GM18502 (cell line): ENCODE measurements around the gene SAMD4B.
A peak's percentile ranks its signal among the peaks of the same experiment; 100 is the strongest.

Experiments used
- ATAC-seq: cut with Tn5 transposase; IDR thresholded peaks from one replicate; pipeline ENCODE4 v1.9.1; 2021; ENCODE audit warnings: mild to moderate bottlenecking; ENCODE audit not compliant: unreplicated experiment, poor library complexity

Gene SAMD4B

GRCh38 chr19:39406656-39407409 lies 64.6 kb downstream of the SAMD4B start, which contains the start of gene ZFP36:
TSS of gene ZFP36 (plus strand) at chr19:39406847. CDS start at chr19:39406905, 58 bp downstream.
- ATAC-seq = no peak

GRCh38 chr19:39407410-39407659 lies 65.1 kb downstream of the SAMD4B start:
- no peak for ATAC-seq

GRCh38 chr19:39407660-39408391 lies 65.6 kb downstream of the SAMD4B start:
- no peak for ATAC-seq

GRCh38 chr19:39408392-39409207 lies 66.4 kb downstream of the SAMD4B start:
- ATAC-seq = no peak

- ATAC-seq = no peak
Measured at GRCh38 chr19:39409208-39410016, 67.2 kb downstream of the SAMD4B start.

- ATAC-seq = peak; percentile 24
Measured at GRCh38 chr19:39410017-39410830, 68.0 kb downstream of the SAMD4B start.

- no peak for ATAC-seq
Measured at GRCh38 chr19:39410831-39411080, 68.5 kb downstream of the SAMD4B start.

- ATAC-seq = no peak
Measured at GRCh38 chr19:39411081-39411831, 69.0 kb downstream of the SAMD4B start.

GRCh38 chr19:39411832-39412099 lies 69.5 kb downstream of the SAMD4B start:
- ATAC-seq = peak; percentile 25

GRCh38 chr19:39412100-39412866 lies 70.1 kb downstream of the SAMD4B start, which contains the start of gene PLEKHG2:
TSS of gene PLEKHG2 (plus strand) at chr19:39412669. CDS start at chr19:39414087, 1,418 bp downstream.
- ATAC-seq = peak; percentile 53

GRCh38 chr19:39412867-39413271 lies 70.6 kb downstream of the SAMD4B start:
- ATAC-seq = no peak

- no peak for ATAC-seq
Measured at GRCh38 chr19:39413272-39413910, 71.2 kb downstream of the SAMD4B start.

GRCh38 chr19:39413911-39414608 lies 71.8 kb downstream of the SAMD4B start:
- no peak for ATAC-seq

- ATAC-seq = no peak
Measured at GRCh38 chr19:39415111-39416046, 73.2 kb downstream of the SAMD4B start.

GRCh38 chr19:39416152-39417120 lies 74.2 kb downstream of the SAMD4B start:
- ATAC-seq = no peak
